KG1 (cell line): Measurements from ENCODE around the gene HENMT1.

Source experiments
- DNase-seq: peaks from one replicate; lab custom pipeline; 2025; lab: John Stamatoyannopoulos, UW

Gene HENMT1

DNA sequence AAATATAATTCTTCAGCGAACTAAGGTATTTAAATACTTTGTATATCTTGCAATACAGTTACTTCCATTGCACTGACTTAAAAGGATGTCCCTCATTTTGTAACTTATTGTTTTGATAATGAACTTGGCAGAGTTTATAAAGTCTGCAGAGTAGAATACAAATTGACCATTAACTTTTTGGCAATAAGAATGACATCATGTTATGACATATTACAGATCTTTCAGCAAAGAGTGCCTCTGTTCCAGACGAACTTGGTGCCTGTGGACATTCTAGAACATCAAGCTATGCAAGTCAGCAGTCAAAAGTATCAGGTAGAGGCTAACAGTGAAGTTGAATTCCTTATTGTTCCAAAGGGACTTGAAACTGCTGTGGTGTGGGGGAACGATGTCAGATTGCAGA, 32.9 kb downstream of the HENMT1 start:
- no peak for DNase-seq

DNA sequence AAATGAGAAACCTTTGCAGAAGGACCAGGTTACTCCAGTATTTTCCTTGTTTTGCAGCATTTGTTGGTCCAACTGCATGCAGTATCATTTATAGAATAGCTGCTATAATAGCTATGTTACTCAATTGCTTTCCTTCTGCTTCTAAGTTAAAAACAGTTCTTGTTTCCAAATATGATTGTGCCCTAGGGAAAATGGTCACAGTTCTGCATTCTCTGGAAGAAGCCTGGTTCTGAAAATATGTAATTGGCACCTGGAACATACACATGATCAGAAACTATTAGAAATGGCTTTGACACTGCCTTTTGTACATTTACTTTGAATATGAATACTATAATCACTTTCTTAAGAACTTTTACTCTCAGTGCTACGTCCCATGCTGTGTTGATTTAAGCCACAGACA, 33.6 kb downstream of the HENMT1 start:
- DNase-seq, result no peak

DNA sequence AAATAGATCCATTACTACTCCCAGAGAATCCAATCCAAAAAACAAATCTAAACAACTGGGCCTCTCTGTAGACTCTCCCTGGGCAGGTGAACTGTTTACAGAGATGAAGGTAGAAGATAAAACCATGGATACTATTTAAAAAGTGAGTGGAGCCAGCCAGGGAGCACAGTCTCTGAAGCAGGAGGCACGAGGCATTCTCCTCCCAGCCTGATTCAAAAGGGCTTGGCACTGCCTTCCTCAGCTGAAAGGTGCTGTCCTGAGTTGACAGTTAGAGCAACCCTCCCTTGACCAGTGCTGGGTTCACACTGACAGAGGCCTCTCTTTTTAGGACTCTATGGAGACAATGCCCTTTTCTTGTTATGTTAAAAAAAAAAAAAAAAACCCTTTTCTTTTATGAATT, 36.8 kb downstream of the HENMT1 start:
- no peak for DNase-seq

DNA sequence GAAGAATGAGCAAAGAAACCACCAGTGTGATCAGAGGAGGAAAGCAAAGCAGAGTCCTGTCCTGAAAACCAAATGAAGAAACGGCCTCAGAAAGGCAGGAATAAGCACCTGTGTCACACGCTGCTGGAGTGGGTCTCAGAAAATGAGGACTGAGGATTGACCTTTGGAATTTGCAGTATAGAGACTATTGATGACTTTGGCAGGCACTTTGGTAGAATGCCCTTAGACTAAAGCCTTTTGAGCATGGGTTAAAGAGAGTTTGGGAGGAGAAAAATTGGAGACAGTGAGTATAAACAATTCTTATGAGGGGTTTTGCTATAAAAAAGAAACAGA, 43.2 kb downstream of the HENMT1 start:
- no peak for DNase-seq

DNA sequence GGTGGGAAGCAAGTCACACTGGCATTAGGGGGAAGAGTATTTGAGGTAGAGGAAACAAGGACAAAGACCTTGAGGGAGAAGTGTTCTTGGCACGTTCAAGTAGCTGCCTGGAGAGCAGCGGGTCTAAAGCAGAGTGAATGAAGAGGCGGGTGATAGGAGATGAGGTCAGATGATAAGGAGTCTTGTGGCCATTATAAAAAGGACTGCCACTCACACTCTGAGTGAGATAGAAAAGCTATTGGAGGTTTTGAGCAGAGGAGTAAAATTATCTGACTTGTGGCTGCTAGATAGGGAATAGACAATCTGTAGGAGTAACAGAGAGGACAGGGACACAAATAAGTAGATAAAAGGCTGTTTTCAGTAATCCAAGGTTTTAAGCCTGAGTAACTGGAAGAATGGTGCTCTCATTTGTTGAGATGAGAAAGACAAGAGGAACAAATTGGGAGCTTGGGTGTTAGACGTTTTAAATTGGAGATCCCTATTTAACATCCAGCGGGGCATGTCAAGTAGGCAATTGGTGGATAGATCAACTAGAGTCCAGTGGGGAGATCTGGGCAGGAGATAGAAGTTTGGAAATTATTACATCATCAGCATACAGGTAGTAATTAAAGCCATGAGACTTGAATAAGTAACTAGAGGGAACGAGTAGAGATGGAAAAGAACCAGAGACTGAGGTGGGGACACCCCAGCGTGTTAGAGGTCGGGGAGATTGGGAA, 43.7 kb downstream of the HENMT1 start:
- DNase-seq, result no peak

DNA sequence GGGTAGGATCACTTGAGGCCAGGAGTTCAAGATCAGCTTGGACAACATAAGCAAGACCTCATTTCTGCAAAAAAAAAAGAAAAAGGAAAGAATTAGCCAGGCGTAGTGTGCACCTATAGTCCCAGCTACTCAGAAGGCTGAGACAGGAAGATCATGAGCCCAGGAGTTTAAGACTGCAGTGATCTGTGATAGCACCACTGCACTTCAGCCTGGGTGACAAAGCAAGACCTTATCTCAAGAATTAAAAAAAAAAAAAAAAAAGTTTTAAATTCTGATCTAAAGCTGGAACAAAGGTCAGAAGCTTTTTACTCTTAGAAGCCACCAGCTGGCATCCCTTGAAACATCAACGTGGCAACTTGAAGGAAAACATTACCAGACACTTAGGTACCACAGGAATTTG, 45.3 kb downstream of the HENMT1 start:
- DNase-seq, result no peak

DNA sequence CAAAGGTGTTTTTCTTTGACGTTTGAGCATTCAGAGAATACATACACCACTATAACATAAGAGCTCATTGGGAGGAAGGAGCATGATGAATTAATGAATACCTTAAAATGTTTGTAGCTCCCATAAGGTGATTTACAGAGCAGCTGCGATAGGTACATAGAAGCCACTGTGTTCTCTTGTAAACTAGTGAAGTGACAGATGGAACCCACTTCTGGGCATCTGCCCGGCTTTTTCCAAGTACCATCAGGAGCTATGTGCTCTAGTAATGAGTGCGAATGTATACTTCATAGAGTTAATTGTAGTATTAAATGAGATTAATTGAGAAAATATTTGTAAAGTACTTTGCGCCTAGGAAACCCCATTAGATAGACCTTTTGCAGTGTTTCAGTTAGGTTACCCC, 48.4 kb downstream of the HENMT1 start:
- no peak for DNase-seq

DNA sequence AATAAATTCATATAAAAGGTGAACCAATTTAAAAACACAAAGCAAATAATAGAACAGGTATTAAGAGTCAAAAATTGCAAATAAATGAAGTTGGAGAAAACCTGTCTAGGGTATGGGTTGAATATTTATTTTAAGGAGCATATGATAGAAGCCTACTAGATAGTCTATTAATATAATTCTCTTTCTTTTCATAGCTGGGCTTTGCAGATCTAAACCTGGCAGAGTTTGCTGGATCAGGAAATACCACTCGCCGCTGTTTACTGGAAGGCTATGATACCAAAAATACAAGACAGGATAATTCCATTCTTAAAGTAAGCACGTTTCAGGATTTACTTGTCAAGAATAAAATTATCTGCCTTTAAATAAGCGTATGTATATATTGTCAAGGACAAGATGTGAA, 48.9 kb downstream of the HENMT1 start:
- no peak for DNase-seq

DNA sequence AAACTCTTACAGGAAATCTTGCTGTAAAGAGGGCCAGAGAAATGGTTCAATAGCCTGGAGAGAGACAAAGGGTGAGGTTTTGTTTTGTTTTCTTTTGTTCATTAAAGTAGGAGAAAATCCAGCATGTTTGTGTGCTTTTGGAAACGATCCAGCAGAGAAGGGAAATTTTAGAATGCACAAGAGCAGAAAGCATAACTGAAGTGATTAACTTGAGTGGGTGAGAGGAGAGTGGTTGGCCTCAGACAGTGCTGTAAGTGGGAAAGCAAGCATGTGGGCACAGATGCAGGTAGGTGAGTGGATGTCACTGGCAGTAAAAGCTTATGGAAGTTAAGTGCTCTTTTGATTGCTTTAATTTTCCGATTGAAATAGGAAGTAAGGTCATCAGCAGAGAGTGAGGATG, 50.8 kb downstream of the HENMT1 start:
- DNase-seq, result no peak

DNA sequence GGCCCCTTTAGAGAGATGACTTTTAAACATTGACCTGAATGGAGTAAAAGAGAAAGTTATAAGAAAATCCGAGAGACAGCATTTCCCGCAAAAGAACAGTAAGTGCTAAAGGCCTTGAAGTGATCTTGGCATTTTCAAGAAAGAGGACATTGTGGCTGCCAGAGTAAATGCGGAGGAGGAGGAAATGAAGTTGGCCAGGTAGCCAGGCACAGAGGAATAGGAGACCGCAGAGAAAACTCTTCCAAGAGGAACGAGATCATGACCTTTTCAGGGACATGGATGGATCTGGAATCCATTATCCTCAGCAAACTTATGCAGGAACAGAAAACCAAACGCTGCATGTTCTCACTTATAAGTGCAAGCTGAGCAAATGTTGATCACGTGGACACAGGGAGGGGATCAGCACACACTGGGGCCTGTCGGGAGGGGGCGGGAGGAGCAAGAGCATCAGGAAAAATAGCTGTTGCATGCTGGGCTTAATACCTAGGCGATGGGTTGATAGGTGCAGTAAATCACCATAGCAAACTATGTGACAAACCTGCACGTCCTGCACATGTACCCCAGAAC, 51.3 kb downstream of the HENMT1 start:
- DNase-seq, result no peak

DNA sequence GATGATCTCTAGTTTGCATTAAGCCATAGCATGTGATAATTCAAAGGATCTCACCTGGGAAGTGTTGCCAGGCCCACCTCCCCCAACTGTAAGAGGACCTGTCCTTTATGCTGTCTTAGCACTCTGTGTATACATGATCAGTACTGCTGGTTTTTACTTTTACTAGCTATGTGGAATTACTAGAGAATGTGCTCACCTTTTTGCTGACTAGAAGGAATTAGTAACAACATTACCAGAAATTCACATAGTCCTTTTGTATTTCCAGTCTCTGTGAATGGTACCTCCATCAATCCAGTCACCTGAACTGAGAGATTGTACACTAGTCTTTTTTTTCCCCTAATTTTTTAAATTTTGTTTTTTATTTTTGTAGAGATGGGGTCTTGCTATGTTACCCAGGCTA, 54.4 kb downstream of the HENMT1 start:
- no peak for DNase-seq

DNA sequence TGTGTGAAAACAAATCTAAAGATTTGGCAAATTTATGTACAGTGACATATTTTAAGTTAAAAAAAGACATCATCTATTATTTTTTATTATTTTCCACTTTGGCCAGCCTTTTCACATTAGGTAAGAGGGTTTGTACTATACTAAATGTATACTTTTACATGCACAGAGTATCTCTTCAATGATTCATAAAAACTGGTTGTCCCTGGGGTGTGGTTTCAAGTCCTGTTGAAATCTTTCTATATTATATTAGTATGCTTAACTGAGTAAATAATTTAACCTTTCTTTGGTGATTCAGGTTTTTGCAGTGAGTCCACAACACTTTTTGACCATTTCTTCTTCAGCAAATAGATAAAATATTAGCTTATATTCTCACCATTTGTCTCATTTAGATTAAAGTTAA, 55.3 kb downstream of the HENMT1 start:
- no peak for DNase-seq

DNA sequence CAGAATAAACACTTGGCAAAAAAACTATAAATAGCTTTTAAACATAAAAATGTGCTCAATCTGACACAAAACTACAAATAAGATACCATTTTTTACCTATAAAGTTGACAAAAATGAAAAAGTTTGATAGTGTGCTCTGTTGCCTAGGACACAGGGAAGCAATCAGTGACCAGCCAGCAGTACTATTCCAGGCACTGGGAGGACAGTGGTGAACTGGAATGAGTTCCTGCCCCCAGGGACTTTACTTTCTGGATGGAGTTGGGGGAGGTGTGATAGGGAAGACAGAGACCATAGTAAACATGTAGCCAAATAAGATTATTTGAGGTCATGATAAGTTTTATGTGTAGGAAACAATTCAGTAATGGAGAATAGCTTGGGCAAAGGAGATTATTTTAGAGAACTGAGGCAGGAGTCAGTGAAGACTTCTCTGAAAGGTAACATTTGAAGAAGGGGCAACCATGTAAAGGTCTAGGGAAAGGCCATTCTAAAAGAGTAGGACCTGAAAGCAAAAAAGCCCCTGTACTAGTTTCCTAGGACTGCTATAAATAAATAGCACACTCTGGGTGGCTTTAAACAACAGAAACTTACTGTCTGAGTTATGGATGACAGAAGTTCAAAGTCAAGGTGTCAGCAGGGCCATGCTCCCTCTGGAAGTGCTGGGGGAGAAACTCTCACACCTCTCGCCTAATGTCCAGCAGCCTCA, 59.0 kb downstream of the HENMT1 start:
- DNase-seq, result no peak

DNA sequence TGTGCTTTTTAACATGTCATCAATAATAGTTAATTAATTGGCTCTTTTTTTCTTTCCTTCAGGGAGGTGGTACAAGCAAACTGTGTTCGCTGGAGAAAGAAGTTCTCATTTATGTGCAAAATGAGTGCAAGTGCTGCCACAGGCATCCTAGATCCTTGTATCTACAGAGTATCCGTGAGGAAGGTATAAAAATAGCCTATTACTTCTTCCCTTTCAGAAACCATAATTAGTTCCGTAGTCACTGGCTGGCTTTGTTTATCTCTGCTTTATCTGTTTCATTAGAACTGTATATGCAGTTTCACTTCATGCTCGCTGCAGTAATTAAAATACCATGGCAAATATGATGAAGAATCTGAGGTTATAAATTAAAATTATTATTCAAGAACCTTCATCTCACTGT, 60.4 kb downstream of the HENMT1 start:
- no peak for DNase-seq

DNA sequence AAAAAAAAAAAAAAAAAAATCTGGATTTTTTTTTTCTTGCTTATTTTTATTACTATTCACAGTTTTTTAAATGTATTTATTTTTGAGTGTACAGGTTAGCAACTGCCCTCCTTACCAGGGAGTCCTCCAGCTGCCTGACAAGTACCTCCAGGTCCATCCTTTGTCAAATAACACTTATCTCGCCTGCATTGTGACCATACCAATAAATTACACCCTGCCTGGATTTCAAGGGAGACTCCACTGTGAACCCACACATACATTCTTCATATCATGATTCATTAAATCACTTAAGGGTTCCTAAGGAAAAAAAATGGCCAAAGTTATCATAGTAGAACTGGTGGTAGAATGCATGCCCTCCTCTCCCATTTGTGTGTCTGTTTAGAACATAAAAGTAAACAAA, 62.6 kb downstream of the HENMT1 start:
- no peak for DNase-seq
